SKM-1 (cell line): Measurements from ENCODE around the gene HOXB2.
"Not testable (repeated sequence)": the region's sequence is repeated elsewhere in the genome, so short reads cannot be mapped to it uniquely, and the experiment has no call there.

Experiments
- DNase-seq: peaks from one replicate; lab custom pipeline; 2025; ENCODE audit not compliant: unreplicated experiment; lab: John Stamatoyannopoulos, UW

The HOXB2 gene

GRCh38 chr17:48517478-48517877 is 27.4 kb downstream of the HOXB2 start:
- DNase-seq = no peak

- DNase-seq = no peak
Measured at GRCh38 chr17:48515925-48516900, 28.7 kb downstream of the HOXB2 start.

- DNase-seq = no peak
Measured at GRCh38 chr17:48514477-48514876, 30.4 kb downstream of the HOXB2 start.

- no peak for DNase-seq
Measured at GRCh38 chr17:48513666-48514455, 31.0 kb downstream of the HOXB2 start.

- DNase-seq = no peak
Measured at GRCh38 chr17:48513097-48513496, 31.8 kb downstream of the HOXB2 start.

GRCh38 chr17:48510761-48511604 is 33.9 kb downstream of the HOXB2 start:
- peak; percentile 37 for DNase-seq

GRCh38 chr17:48510381-48510760 is 34.5 kb downstream of the HOXB2 start:
- DNase-seq = no peak

GRCh38 chr17:48509708-48510107 is 35.2 kb downstream of the HOXB2 start:
- DNase-seq = not testable (repeated sequence)

- DNase-seq = no peak
Measured at GRCh38 chr17:48506246-48506645, 38.7 kb downstream of the HOXB2 start.

- peak; percentile 73 for DNase-seq
Measured at GRCh38 chr17:48505788-48506187, 39.1 kb downstream of the HOXB2 start.

- DNase-seq = no peak
Measured at GRCh38 chr17:48504953-48505352, 40.0 kb downstream of the HOXB2 start.

GRCh38 chr17:48503747-48504146 is 41.2 kb downstream of the HOXB2 start:
- no peak for DNase-seq

GRCh38 chr17:48502901-48503300 is 42.0 kb downstream of the HOXB2 start:
- DNase-seq = no peak

- DNase-seq = no peak
Measured at GRCh38 chr17:48502312-48502711, 42.6 kb downstream of the HOXB2 start.

- no peak for DNase-seq
Measured at GRCh38 chr17:48500435-48501426, 44.2 kb downstream of the HOXB2 start.

GRCh38 chr17:48499735-48500434 is 45.0 kb downstream of the HOXB2 start:
- no peak for DNase-seq

- no peak for DNase-seq
Measured at GRCh38 chr17:48499248-48499647, 45.7 kb downstream of the HOXB2 start.

- no peak for DNase-seq
Measured at GRCh38 chr17:48498164-48498850, 46.6 kb downstream of the HOXB2 start.

- no peak for DNase-seq
Measured at GRCh38 chr17:48497103-48497502, 47.8 kb downstream of the HOXB2 start.
